PC-3 (cell line): ENCODE measurements around the gene GSX2. TPM values are rescaled to one million over a fixed set of nuclear protein-coding genes. Genes with fewer than 3 reads are reported as not detected.
A peak's percentile ranks its signal among the peaks of the same experiment; 100 is the strongest.

Source experiments
- ATAC-seq: fragments of 200-7000 bp; cut with Tn5 transposase; 2 replicates; pipeline ENCODE4 v1.9.1; 2020; ENCODE audit warnings: mild to moderate bottlenecking, moderate library complexity
- BruUV-seq: library from RNA; stranded (reverse); fragments of 400-500 nt; replicated peaks from 2 replicates; lab custom pipeline; 2021; lab: Mats Ljungman, UMichigan
- CTCF ChIA-PET: fragments of 300-600 bp; sonication (Branson Sonifier 250); formaldehyde crosslinking; loops from one replicate; lab custom pipeline; 2022; ENCODE audit warnings: antibody characterized with exemption; lab: Charles Lee
- POLR2A ChIA-PET: fragments of 300-600 bp; sonication (Branson Sonifier 250); formaldehyde crosslinking; loops from one replicate; lab custom pipeline; 2022; ENCODE audit warnings: antibody characterized with exemption; ENCODE audit not compliant: unreplicated experiment; lab: Charles Lee
- DNase-seq: peaks from one replicate; pipeline ENCODE4 v3.0.0-alpha.2; 2015
- H2AFZ ChIP-seq: fragments of 300-600 bp; sonication (generic); 2 replicates; pipeline ENCODE4 v1.6.0; 2016; ENCODE audit warnings: antibody characterized with exemption, low read length
- H3F3A ChIP-seq: fragments of 300-600 bp; sonication (generic); one replicate; pipeline ENCODE4 v1.6.0; 2017; ENCODE audit warnings: antibody characterized with exemption, low read length, control low read depth, mild to moderate bottlenecking; ENCODE audit not compliant: unreplicated experiment
- H3K27ac ChIP-seq: fragments of 300-600 bp; sonication (generic); 2 replicates; pipeline ENCODE4 v1.5.1; 2016; ENCODE audit warnings: mild to moderate bottlenecking, low read length
- H3K27me3 ChIP-seq: fragments of 300-600 bp; sonication (generic); 2 replicates; pipeline ENCODE4 v1.6.1; 2016; ENCODE audit warnings: low read length, mixed read lengths
- H3K36me3 ChIP-seq: fragments of 300-600 bp; sonication (generic); 2 replicates; pipeline ENCODE4 v1.6.1; 2016; ENCODE audit warnings: low read depth, mixed run types, low read length, mixed read lengths
- H3K4me1 ChIP-seq: fragments of 300-600 bp; sonication (generic); 2 replicates; pipeline ENCODE4 v1.5.1; 2016; ENCODE audit warnings: low read length; ENCODE audit not compliant: insufficient read depth
- H3K4me2 ChIP-seq: fragments of 300-600 bp; sonication (generic); 2 replicates; pipeline ENCODE4 v1.6.0; 2016; ENCODE audit warnings: low read length
- H3K4me3 ChIP-seq: fragments of 300-600 bp; sonication (generic); 2 replicates; pipeline ENCODE4 v1.5.1; 2016; ENCODE audit warnings: mild to moderate bottlenecking, low read length, mixed read lengths
- H3K79me2 ChIP-seq: fragments of 300-600 bp; sonication (generic); 2 replicates; pipeline ENCODE4 v1.6.1; 2017; ENCODE audit warnings: low read length, mixed read lengths
- H3K9ac ChIP-seq: fragments of 300-600 bp; sonication (generic); 2 replicates; pipeline ENCODE4 v1.6.0; 2016; ENCODE audit warnings: mild to moderate bottlenecking, low read length
- H3K9me2 ChIP-seq: fragments of 300-600 bp; sonication (generic); replicated peaks from 2 replicates; pipeline ENCODE4 v1.6.1; 2016; ENCODE audit warnings: mixed run types, low read length, mixed read lengths
- H3K9me3 ChIP-seq: fragments of 300-600 bp; sonication (generic); 2 replicates; pipeline ENCODE4 v1.6.1; 2016; ENCODE audit warnings: low read length, mixed read lengths
- H4K20me1 ChIP-seq: fragments of 300-600 bp; sonication (generic); 2 replicates; pipeline ENCODE4 v1.6.1; 2016; ENCODE audit warnings: low read length, mixed read lengths
- EZH2 ChIP-seq: fragments of 300-600 bp; sonication (generic); IDR thresholded peaks from one replicate; pipeline ENCODE4 v1.6.1; 2017; ENCODE audit warnings: antibody characterized with exemption, mild to moderate bottlenecking, low read length; ENCODE audit not compliant: unreplicated experiment
- EZH2phosphoT487 ChIP-seq: fragments of 300-600 bp; sonication (generic); IDR thresholded peaks from 2 replicates; pipeline ENCODE4 v1.6.1; 2018; ENCODE audit warnings: mild to moderate bottlenecking, antibody characterized with exemption, low read length, borderline replicate concordance
- intact Hi-C: fragments of 100-400 bp; cut with micrococcal nuclease; formaldehyde crosslinking; loops from 2 replicates; pipeline ENCODE4 v1.9.0; 2023
- total RNA-seq: library from RNA; depleted of rRNA; stranded (reverse); fragments of >200 nt; gene quantifications from 2 replicates; pipeline ENCODE4 v1.2.3, GENCODE V29; 2014
- TF ChIP-seq, protein P1 (sequence below): fragments of 300-600 bp; sonication (generic); conservative IDR thresholded peaks from 2 replicates; pipeline ENCODE4 v1.5.1; 2017; ENCODE audit warnings: antibody characterized with exemption, low read depth, mild to moderate bottlenecking, low read length

Gene GSX2
- total RNA-seq, 1 experiment from 2014 or later, result not detected

DNA sequence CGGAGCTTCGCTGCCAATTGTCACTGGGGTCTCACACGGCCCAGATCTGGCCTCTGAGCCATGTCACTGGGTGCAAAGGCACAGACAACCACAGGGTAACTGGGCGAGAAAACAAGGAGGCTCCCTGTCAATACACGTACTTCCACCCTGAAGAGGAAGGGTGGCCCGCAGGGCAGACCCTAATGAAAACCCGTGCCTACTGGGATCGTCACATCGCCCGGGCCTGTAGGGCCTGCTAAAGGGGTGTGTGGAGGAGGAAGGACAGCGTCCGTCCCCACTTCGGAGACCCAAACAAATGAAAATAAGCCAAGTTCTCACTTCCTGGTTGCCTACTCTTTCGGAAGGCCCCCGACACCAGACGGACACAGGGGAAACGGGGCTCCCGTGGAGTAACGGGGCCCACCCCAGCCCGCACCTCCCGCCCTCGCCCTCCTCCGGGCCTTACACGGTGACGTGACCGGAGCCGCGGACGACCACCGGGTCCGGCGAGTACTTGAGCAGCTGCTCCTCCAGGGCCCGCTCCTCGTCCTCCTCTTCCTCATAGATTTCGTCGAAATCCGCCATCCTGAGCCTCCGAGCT, 36.1 kb upstream of the GSX2 start:
- Histone ChIP-seq H3K27me3 (no peaks in the 10 kb centered on the region), H3K36me3 (no peaks in the 10 kb centered on the region), H3K9ac (peak overlapping the region; percentile 90), H3K4me1 (peaks cover 64% of the 10 kb centered on the region), H3K9me3 (no peaks in the 10 kb centered on the region), H3K79me2 (peaks cover 55% of the 10 kb centered on the region), H3K4me3 (peak overlapping the region; percentile 82), H3K27ac (peak overlapping the region; percentile 43), H3K9me2 (no peaks in the 10 kb centered on the region), H3K4me2 (peak overlapping the region; percentile 89), H3F3A (no peaks in the 10 kb centered on the region), H4K20me1 (peaks cover 32% of the 10 kb centered on the region), H2AFZ (peak overlapping the region; percentile 78)
- intact Hi-C loops, result loop anchor here (1.0 to 10.0 kb wide), 8 partner anchors 18 to 869 kb away; partner anchors contain the start of gene SCFD2
- DNase-seq (peak; percentile 27), ATAC-seq (peak; percentile 10)
- ChIA-PET POLR2A (no interaction called here), CTCF (no interaction called here)
- TF ChIP-seq, protein P1, sequence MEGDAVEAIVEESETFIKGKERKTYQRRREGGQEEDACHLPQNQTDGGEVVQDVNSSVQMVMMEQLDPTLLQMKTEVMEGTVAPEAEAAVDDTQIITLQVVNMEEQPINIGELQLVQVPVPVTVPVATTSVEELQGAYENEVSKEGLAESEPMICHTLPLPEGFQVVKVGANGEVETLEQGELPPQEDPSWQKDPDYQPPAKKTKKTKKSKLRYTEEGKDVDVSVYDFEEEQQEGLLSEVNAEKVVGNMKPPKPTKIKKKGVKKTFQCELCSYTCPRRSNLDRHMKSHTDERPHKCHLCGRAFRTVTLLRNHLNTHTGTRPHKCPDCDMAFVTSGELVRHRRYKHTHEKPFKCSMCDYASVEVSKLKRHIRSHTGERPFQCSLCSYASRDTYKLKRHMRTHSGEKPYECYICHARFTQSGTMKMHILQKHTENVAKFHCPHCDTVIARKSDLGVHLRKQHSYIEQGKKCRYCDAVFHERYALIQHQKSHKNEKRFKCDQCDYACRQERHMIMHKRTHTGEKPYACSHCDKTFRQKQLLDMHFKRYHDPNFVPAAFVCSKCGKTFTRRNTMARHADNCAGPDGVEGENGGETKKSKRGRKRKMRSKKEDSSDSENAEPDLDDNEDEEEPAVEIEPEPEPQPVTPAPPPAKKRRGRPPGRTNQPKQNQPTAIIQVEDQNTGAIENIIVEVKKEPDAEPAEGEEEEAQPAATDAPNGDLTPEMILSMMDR, result no peak
- no peak for TF ChIP-seq EZH2
- no peak for TF ChIP-seq EZH2phosphoT487
- no TSS peak for BruUV-seq

DNA sequence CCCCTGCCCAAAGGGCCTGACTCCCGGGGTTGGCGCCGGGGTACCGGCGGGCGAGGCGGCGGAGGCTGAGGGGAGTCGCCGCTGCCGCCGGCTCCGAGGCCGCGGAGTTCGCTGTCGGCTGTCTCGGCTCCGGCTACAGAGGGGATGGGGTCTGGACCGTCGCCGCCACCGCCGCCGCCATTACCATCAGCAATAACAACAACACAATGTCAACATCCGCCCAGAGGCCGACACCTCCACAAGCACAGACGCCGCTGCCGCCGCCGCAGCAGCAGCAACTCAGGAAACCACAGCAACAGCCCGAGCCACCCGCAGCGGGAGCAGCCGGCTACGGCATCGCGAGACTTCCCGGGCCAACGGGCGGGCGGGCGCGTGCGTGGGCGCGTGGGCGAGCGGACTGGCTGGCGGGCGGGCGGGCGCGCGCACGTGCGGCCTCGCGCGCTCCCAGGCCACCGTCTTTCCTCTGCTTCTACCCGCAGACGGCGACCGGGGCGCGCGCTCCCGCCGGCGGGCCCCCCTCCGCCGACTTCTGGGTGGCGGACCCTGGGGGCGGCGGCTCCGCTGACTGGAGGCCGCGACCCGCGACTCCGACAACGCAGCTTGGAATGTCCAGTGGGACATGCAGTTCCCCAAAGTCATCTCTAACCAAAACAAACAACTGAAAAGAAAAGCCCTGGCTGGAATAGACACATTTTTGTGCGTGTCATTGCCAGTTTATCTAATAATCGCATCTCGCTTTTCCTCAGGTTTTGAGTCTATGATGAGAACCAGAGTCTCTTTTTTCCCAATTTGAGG, 35.4 kb upstream of the GSX2 start, which contains the start of gene CHIC2:
CHIC2 (minus strand) TSS at position 289 of the 795 bp plus-strand sequence. CDS start 305 bp downstream, outside the sequence.
- CTCF ChIA-PET, result no interaction called here
- H3F3A ChIP-seq, result no peaks in the 10 kb centered on the region
- H3K4me3 ChIP-seq, result peak within 1 kb of the TSS; percentile 82
- peaks cover 64% of the 10 kb centered on the region for H3K4me1 ChIP-seq
- DNase-seq, result peak; percentile 94
- POLR2A ChIA-PET, result interaction anchor here (0.7 kb wide), 1 partner anchor 21 kb away, joined by 17 read pairs; no protein-coding TSS in a partner anchor
- peak; percentile 72 for ATAC-seq
- no peaks in the 10 kb centered on the region for H3K9me2 ChIP-seq
- no TSS peak for BruUV-seq
- intact Hi-C loops, result loop anchor here (1.0 to 10.0 kb wide), 6 partner anchors 27 to 870 kb away; partner anchors contain the start of gene SCFD2
- peak within 1 kb of the TSS; percentile 43 for H3K27ac ChIP-seq
- no peaks in the 10 kb centered on the region for H3K36me3 ChIP-seq
- peak within 1 kb of the TSS; percentile 89 for H3K4me2 ChIP-seq
- peaks cover 32% of the 10 kb centered on the region for H4K20me1 ChIP-seq
- no peaks in the 10 kb centered on the region for H3K9me3 ChIP-seq
- H3K9ac ChIP-seq, result peak within 1 kb of the TSS; percentile 90
- H3K27me3 ChIP-seq, result no peaks in the 10 kb centered on the region
- H3K79me2 ChIP-seq, result peaks cover 49% of the 10 kb centered on the region
- TF ChIP-seq EZH2phosphoT487, result peak; percentile 44; the same call in 1 of the 2 replicates
- no peak for TF ChIP-seq EZH2
- peak within 1 kb of the TSS; percentile 93 for H2AFZ ChIP-seq

DNA sequence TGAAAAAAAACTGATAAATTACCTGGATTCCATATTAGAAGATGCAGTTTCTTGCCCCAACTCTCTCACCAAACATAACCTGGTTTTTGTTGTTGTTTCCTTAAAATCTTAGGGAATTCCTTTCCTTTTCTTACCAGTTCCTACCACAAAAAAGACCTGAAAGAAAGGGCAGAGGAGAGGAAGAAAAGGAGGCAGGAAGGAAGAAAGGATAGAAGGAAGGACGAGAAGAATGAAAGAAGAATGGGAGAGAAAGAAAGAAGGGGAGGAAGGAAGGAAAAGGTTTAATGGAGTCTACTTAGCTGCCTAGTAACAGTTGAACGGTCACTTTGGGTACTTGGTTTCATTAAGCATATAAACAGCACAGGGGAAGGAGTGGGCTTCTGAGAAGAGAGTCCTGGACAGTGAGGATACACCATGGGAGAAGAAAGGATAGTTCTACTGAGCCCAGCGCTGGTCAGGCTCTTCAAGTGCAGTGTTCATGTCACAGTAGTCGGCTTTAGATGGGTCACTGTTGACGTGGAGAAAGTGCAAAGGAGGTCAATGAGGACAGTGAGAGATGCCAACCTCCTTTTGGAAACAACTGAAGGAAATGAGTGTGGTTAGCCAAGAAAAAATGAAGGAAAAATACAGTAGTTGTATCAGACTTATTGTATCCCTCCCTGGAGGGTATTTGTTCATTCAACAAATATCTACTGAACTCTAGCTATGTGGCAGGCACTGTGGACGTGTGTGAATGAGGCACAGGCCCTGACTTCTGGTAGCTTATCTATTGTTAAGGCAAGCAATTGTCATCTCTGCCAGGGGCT, 34.5 kb upstream of the GSX2 start:
- no peak for TF ChIP-seq EZH2
- no peak for TF ChIP-seq EZH2phosphoT487
- TF ChIP-seq, protein P1, result no peak
- CTCF ChIA-PET, result no interaction called here
- H3K9ac ChIP-seq, result peak overlapping the region; percentile 90; the same call in 1 of the 2 replicates
- intact Hi-C loops, result loop anchor here (1.0 to 10.0 kb wide), 5 partner anchors 26 to 871 kb away; partner anchors contain the start of gene SCFD2
- DNase-seq (peak; percentile 39), ATAC-seq (no peak)
- H3K4me2 ChIP-seq, result peak overlapping the region; percentile 76
- H3K4me1 ChIP-seq, result peaks cover 55% of the 10 kb centered on the region
- H3K36me3 ChIP-seq, result no peaks in the 10 kb centered on the region
- no peaks in the 10 kb centered on the region for H3K27me3 ChIP-seq
- H2AFZ ChIP-seq, result peak overlapping the region; percentile 93
- no peaks in the 10 kb centered on the region for H3K9me2 ChIP-seq
- no TSS peak for BruUV-seq
- POLR2A ChIA-PET, result interaction anchor here (0.7 to 1.1 kb wide), 2 partner anchors 9 to 20 kb away, joined by 3 to 17 read pairs; no protein-coding TSS in a partner anchor
- H3K4me3 ChIP-seq, result peak overlapping the region; percentile 82
- peaks cover 39% of the 10 kb centered on the region for H3K79me2 ChIP-seq
- peaks cover 24% of the 10 kb centered on the region for H4K20me1 ChIP-seq
- no peaks in the 10 kb centered on the region for H3K9me3 ChIP-seq
- no peaks in the 10 kb centered on the region for H3F3A ChIP-seq
- no peak overlapping the region for H3K27ac ChIP-seq
